ENCODE data around the gene ACOT8.

ACOT8 gene

GRCh38 chr20:45792317-45793118 is 64.7 kb downstream of the ACOT8 start:
- DNase-seq (ENCODE audit: low spot score) = no peak
